T-helper 17 cell (primary cell): ENCODE measurements around the gene SYT6. TPM values are rescaled to one million over a fixed set of nuclear protein-coding genes. Genes with fewer than 3 reads are reported as not detected.

ENCODE experiments used
- ATAC-seq: fragments of 150-1000 bp; cut with Tn5 transposase; 2 replicates; pipeline ENCODE4 v1.10.0; 2021; ENCODE audit warnings: mild to moderate bottlenecking, moderate library complexity
- DNase-seq, 3 donors: peaks; one replicate each; pipeline versions ENCODE4 v3.0.0 to v3.0.0-alpha.2; 2020 to 2021
- H3K9me3 ChIP-seq: one replicate; pipeline ENCODE4 v1.7.0; 2013; ENCODE audit warnings: low read length, mild to moderate bottlenecking; ENCODE audit not compliant: control insufficient read depth, poor library complexity, severe bottlenecking
- H3K27ac Mint-ChIP-seq: one replicate; pipeline ENCODE4 v1.8.0; 2022; ENCODE audit warnings: mild to moderate bottlenecking, moderate library complexity, mixed read lengths
- H3K27me3 Mint-ChIP-seq: one replicate; pipeline ENCODE4 v1.8.0; 2022; ENCODE audit warnings: mixed read lengths
- H3K36me3 Mint-ChIP-seq: one replicate; pipeline ENCODE4 v1.8.0; 2022; ENCODE audit warnings: low read depth, mixed read lengths
- H3K4me1 Mint-ChIP-seq: one replicate; pipeline ENCODE4 v1.8.0; 2022; ENCODE audit warnings: mild to moderate bottlenecking, mixed read lengths
- H3K4me3 Mint-ChIP-seq: one replicate; pipeline ENCODE4 v1.8.0; 2022; ENCODE audit warnings: mild to moderate bottlenecking, moderate library complexity, mixed read lengths
- total RNA-seq, 4 donors: library from RNA in 2 of 4; stranded (reverse) in 2 of 4; gene quantifications; one replicate each; pipeline ENCODE4 v1.2.3 and lab custom pipeline; 2022 to 2026

SYT6 gene
- total RNA-seq, 2 donors from 2014 or later, result 0.10 TPM; not detected in 1

DNA sequence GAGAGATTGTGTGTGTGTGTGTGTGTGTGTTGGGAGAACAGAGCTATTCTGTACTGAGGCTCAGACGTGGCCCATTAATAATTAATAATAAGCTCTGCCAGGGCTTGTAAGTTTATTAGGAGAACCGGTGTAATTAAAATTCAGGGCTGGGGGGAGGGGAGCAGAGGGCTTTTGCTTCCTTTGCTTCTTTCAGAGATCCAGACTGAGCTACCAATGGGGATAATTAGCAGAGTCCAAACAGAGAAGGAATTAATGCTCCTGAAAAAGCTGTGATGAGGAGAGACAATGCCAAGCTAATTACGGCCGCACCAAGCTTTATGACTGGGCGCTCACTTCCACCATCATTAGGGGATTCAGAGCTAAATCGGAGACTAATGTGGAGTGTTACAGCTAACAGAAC is 4.5 kb downstream of the SYT6 start:
- peaks cover 68% of the 10 kb centered on the region for H3K27me3 Mint-ChIP-seq
- no peak for ATAC-seq
- no peak overlapping the region for H3K27ac Mint-ChIP-seq

GRCh38 chr1:114145504-114146151 is 8.0 kb downstream of the SYT6 start:
- no peak overlapping the region for H3K4me3 Mint-ChIP-seq
- H3K9me3 ChIP-seq, result no peaks in the 10 kb centered on the region
- peaks cover 46% of the 10 kb centered on the region for H3K27me3 Mint-ChIP-seq
- peaks cover 3% of the 10 kb centered on the region for H3K36me3 Mint-ChIP-seq
- DNase-seq, result no peak
- no peak for ATAC-seq
- no peak overlapping the region for H3K27ac Mint-ChIP-seq
- no peaks in the 10 kb centered on the region for H3K4me1 Mint-ChIP-seq

More for the DNA sequence above, 4.5 kb downstream of the SYT6 start:
- Mint-ChIP-seq H3K36me3 (peaks cover 3% of the 10 kb centered on the region), H3K4me1 (peaks cover 3% of the 10 kb centered on the region), H3K4me3 (no peak overlapping the region)
- no peak for DNase-seq
- no peaks in the 10 kb centered on the region for H3K9me3 ChIP-seq

DNA sequence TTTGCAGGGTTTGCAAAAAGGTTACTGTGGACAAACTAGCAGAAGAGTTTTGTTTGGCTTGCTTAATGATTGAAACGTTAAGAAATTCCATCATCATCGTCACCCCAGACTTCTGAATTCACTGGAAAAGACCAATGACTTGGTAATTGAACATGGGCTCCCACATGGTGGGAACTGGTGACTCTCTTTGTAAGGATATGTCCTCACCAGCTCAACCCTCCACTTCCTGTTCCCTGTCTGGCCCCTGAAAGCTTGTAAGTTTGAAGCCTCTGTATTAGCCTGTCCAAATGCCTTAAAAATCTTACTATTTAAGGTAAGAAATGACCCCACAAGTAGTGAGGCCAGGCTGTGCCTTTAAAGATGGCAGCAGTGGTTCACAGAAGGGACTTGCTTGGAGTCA is 9.7 kb downstream of the SYT6 start:
- Mint-ChIP-seq H3K4me1 (no peaks in the 10 kb centered on the region), H3K4me3 (no peak overlapping the region), H3K36me3 (peaks cover 3% of the 10 kb centered on the region), H3K27me3 (peaks cover 36% of the 10 kb centered on the region), H3K27ac (no peak overlapping the region)
- H3K9me3 ChIP-seq, result no peaks in the 10 kb centered on the region
- no peak for ATAC-seq
- no peak for DNase-seq

DNA sequence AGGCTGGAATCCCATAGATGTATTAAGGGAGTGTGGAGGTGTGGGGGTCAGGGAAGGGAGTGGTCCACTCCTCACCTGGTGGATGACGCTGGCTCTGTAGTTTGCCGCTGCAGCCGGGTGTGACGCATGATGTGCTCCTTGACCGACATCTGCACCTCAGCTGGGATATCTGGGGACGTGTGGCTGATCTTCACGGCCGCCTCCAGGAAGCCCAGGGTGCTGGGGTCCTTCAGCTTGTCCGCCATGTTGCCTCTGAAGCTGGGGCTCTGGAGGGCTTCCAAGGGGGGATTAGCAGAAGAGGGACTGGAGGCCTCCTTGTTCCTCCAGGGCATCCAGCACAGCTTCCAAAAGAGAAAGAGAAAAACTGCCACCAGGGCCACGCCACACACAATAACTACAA is 14.1 kb downstream of the SYT6 start:
- H3K27me3 Mint-ChIP-seq, result peaks cover 31% of the 10 kb centered on the region
- no peak overlapping the region for H3K4me3 Mint-ChIP-seq
- H3K4me1 Mint-ChIP-seq, result peaks cover 3% of the 10 kb centered on the region
- H3K27ac Mint-ChIP-seq, result no peak overlapping the region
- DNase-seq (no peak), ATAC-seq (no peak)
- H3K36me3 Mint-ChIP-seq, result peaks cover 3% of the 10 kb centered on the region
- no peaks in the 10 kb centered on the region for H3K9me3 ChIP-seq

DNA sequence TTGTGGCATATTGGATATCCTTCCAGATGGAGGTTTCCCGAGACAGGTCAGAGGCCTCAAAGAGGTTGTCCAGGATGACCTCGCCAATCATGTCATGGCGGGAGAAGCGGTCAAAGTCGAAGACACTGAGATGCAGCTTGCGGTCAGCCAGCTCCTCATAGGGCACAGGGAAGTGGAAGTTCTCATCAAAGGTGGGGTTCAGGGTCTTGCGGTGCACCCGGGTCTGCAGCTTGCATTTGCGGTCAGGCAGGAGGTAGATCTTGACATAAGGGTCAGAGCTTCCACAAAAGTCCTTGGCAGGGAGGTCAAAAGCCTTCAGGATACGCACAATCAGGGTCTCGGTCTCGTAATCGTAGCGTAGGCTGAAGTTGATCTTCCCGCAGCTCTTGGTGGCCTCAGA is 16.2 kb downstream of the SYT6 start:
- H3K9me3 ChIP-seq, result no peaks in the 10 kb centered on the region
- peaks cover 36% of the 10 kb centered on the region for H3K27me3 Mint-ChIP-seq
- no peak overlapping the region for H3K27ac Mint-ChIP-seq
- no peak for ATAC-seq
- no peak overlapping the region for H3K4me3 Mint-ChIP-seq
- DNase-seq, result no peak
- peaks cover 3% of the 10 kb centered on the region for H3K4me1 Mint-ChIP-seq
- peaks cover 5% of the 10 kb centered on the region for H3K36me3 Mint-ChIP-seq

GRCh38 chr1:114135786-114136185 is 17.9 kb downstream of the SYT6 start:
- H3K27ac Mint-ChIP-seq, result no peak overlapping the region
- H3K4me1 Mint-ChIP-seq, result peaks cover 7% of the 10 kb centered on the region
- H3K27me3 Mint-ChIP-seq, result peaks cover 44% of the 10 kb centered on the region
- H3K4me3 Mint-ChIP-seq, result no peak overlapping the region
- H3K9me3 ChIP-seq, result no peaks in the 10 kb centered on the region
- no peak for DNase-seq
- no peak for ATAC-seq
- H3K36me3 Mint-ChIP-seq, result peaks cover 5% of the 10 kb centered on the region

GRCh38 chr1:114134518-114134917 is 19.2 kb downstream of the SYT6 start:
- no peak overlapping the region for H3K4me3 Mint-ChIP-seq
- peaks cover 40% of the 10 kb centered on the region for H3K27me3 Mint-ChIP-seq
- H3K27ac Mint-ChIP-seq, result no peak overlapping the region
- H3K9me3 ChIP-seq, result no peaks in the 10 kb centered on the region
- H3K4me1 Mint-ChIP-seq, result peaks cover 12% of the 10 kb centered on the region
- no peak for DNase-seq
- H3K36me3 Mint-ChIP-seq, result peaks cover 12% of the 10 kb centered on the region
- no peak for ATAC-seq

GRCh38 chr1:114133129-114133528 is 20.5 kb downstream of the SYT6 start:
- Mint-ChIP-seq H3K4me1 (peaks cover 17% of the 10 kb centered on the region), H3K36me3 (peaks cover 12% of the 10 kb centered on the region), H3K27ac (no peak overlapping the region), H3K4me3 (no peak overlapping the region), H3K27me3 (peaks cover 38% of the 10 kb centered on the region)
- ATAC-seq, result no peak
- no peaks in the 10 kb centered on the region for H3K9me3 ChIP-seq
- no peak for DNase-seq

DNA sequence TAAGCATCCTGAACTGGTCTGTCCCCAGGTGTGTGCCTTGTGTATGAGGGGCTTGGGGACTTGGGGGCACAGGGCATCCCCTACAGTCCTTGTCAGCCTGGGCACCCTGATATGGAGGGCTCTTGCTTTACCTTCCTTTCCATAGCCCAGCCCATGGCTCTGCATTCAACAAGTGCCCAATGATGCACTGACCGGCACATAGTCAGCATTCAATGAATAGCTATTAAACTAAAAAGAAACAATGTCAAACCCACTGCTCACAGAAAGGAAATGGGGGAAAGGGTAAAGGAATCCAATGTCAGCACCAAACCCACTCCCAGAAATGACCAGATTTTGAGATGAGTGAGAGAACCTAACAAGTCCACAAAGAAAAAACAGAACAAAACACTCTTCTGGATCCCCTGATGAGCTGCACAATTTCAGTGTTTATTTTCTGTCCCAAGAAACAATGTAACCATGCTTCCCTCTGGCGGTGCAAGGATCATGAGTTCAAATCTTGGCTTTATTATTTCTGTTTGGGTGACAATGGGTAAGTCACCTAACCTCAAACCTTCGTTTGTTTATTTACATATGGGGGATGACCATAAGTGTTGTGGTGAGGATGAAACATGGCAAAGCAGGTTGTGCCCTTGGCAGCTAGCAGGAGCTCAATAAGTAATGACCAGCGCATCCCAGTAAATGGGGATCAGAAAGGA is 22.0 kb downstream of the SYT6 start:
- H3K4me3 Mint-ChIP-seq, result no peak overlapping the region
- DNase-seq (no peak), ATAC-seq (no peak)
- H3K9me3 ChIP-seq, result no peaks in the 10 kb centered on the region
- peaks cover 17% of the 10 kb centered on the region for H3K4me1 Mint-ChIP-seq
- H3K27me3 Mint-ChIP-seq, result peaks cover 31% of the 10 kb centered on the region
- peaks cover 12% of the 10 kb centered on the region for H3K36me3 Mint-ChIP-seq
- H3K27ac Mint-ChIP-seq, result no peak overlapping the region

- H3K27ac Mint-ChIP-seq, result no peak overlapping the region
- H3K9me3 ChIP-seq, result no peaks in the 10 kb centered on the region
- DNase-seq, result no peak
- no peak overlapping the region for H3K4me3 Mint-ChIP-seq
- no peak for ATAC-seq
- peaks cover 25% of the 10 kb centered on the region for H3K27me3 Mint-ChIP-seq
- H3K36me3 Mint-ChIP-seq, result peaks cover 12% of the 10 kb centered on the region
- H3K4me1 Mint-ChIP-seq, result peaks cover 17% of the 10 kb centered on the region
Observed at GRCh38 chr1:114130846-114131525, 22.7 kb downstream of the SYT6 start.

DNA sequence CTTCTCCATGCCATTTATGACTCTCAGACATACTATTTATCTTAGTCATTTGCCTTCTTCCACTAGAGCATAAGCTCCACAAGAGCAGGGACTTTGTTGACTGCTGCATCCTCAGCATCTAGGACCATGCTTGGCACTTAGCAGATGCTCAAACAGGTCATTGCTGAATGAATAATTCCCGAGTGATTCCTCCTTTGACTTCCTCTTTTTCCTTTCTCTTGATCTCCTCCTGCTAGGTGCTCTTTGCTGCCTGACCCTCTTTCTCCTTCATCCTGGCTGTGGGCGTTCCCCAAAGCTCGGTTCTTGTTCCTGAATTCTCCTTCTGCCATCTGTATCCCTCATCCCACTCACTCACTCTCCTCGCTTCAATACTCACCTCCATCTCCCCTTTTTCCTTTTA is 23.5 kb downstream of the SYT6 start:
- no peaks in the 10 kb centered on the region for H3K9me3 ChIP-seq
- DNase-seq, result no peak
- Mint-ChIP-seq H3K4me3 (no peak overlapping the region), H3K4me1 (peaks cover 15% of the 10 kb centered on the region), H3K36me3 (peaks cover 10% of the 10 kb centered on the region), H3K27ac (no peak overlapping the region), H3K27me3 (peaks cover 18% of the 10 kb centered on the region)
- no peak for ATAC-seq

GRCh38 chr1:114128293-114128692 is 25.4 kb downstream of the SYT6 start:
- no peak for DNase-seq
- Mint-ChIP-seq H3K4me1 (peaks cover 14% of the 10 kb centered on the region), H3K27ac (no peak overlapping the region), H3K36me3 (peaks cover 11% of the 10 kb centered on the region), H3K4me3 (no peak overlapping the region), H3K27me3 (peaks cover 7% of the 10 kb centered on the region)
- no peak for ATAC-seq
- no peaks in the 10 kb centered on the region for H3K9me3 ChIP-seq

DNA sequence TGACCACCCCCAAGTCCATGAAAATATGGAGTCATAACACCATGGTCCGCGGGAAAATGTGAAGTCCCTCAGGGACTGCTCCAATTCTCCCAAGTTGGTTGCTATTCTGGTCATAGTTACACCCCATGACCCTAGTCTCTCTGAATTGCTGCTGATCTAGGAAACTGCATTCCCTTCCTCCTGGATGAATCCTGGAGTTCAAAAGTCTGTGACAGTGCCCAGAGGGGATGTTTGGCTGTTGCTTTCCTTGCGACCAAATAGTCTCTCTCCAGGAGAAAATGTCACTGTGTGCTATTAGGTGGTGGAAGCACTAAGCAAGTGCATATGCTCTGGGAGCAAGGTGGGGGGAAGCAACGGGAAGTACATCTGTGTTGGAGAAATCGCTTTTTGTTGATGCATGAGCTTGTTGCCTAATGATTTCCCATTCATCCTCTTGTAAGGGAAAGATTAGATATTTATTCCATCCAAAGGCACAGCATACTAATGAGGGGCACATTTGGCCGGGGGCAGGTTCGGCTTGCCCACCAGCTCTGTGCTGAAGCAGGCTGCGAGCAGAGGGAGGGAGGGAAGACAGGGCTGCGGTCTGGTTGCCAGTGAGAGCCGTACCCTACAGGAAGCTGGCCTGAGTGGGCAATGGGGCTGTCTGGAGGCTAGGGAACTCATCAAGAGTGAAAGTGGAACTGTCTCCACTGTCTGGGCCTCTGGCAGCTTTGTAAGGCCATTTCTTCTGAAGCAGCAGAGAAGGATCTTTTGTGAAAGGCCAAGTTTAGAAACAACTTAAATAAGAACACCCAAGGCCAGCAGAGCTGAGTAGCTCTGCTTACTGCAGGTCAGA is 27.2 kb downstream of the SYT6 start:
- H3K4me1 Mint-ChIP-seq, result peaks cover 14% of the 10 kb centered on the region
- DNase-seq, result no peak
- H3K9me3 ChIP-seq, result no peaks in the 10 kb centered on the region

More for the DNA sequence above, 27.2 kb downstream of the SYT6 start:
- no peak for ATAC-seq
- H3K36me3 Mint-ChIP-seq, result peaks cover 9% of the 10 kb centered on the region
- no peak overlapping the region for H3K4me3 Mint-ChIP-seq
- no peaks in the 10 kb centered on the region for H3K27me3 Mint-ChIP-seq
- no peak overlapping the region for H3K27ac Mint-ChIP-seq
